ENCODE measurements around the gene FBXO45. TPM values are rescaled to one million over a fixed set of nuclear protein-coding genes. Genes with fewer than 3 reads are reported as not detected.

FBXO45 gene
- total and polyA plus RNA-seq, 2 of the 13 experiments (the other 11 are each of a cell fraction or from before 2014, with no cell fraction given) = 7.0 to 12.1 TPM

DNA sequence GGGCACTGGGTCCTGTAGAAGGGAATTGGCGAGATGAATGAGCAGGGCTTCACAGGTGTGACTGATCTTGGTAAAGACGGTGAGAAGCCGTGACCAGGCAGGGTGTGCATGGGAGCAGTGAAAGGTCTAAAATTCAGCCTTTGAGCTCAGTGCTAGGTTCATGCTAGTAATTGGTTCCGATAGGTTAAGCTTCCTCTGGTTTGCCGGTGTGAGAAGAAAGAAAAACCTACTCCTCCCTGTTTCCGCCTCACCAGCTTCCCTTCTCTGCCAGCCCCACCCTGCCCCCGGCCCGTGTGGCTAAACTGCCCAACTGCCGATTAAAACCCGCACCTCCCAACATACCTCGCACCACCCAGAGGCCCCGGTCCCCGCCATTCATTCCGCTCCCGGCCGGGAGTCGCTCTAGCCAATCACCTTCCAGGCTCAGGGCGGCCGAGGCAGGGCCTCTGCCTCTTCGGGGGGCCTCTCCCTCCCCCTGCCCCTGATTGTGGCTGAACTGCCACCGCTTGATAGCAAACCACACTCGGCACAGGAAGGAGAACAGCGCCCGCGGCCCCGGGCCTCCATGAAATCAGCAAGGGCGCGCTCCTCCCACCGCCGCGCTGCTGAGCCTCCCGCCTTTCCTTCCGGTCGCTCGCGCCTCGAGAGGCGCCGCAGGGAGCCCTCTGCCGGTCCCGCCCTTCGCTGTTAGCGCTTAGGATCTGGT, 63.7 kb downstream of the FBXO45 start (continued):
- no peak for TF ChIP-seq HMG20B (CRISPR knock-in tag; conservative IDR thresholded peaks at IDR 0.05)
- TF ChIP-seq, protein P1, sequence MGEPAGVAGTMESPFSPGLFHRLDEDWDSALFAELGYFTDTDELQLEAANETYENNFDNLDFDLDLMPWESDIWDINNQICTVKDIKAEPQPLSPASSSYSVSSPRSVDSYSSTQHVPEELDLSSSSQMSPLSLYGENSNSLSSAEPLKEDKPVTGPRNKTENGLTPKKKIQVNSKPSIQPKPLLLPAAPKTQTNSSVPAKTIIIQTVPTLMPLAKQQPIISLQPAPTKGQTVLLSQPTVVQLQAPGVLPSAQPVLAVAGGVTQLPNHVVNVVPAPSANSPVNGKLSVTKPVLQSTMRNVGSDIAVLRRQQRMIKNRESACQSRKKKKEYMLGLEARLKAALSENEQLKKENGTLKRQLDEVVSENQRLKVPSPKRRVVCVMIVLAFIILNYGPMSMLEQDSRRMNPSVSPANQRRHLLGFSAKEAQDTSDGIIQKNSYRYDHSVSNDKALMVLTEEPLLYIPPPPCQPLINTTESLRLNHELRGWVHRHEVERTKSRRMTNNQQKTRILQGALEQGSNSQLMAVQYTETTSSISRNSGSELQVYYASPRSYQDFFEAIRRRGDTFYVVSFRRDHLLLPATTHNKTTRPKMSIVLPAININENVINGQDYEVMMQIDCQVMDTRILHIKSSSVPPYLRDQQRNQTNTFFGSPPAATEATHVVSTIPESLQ (CRISPR knock-in tag; conservative IDR thresholded peaks at IDR 0.05) = no peak
- TF ChIP-seq ZNF530 (CRISPR knock-in tag; IDR thresholded peaks at IDR 0.05; ENCODE audit: low read depth) = no peak
- no peak for TF ChIP-seq SYNCRIP (IDR thresholded peaks at IDR 0.05; ENCODE audit: insufficient read depth, low read depth, low read length)
- TF ChIP-seq, protein P2, sequence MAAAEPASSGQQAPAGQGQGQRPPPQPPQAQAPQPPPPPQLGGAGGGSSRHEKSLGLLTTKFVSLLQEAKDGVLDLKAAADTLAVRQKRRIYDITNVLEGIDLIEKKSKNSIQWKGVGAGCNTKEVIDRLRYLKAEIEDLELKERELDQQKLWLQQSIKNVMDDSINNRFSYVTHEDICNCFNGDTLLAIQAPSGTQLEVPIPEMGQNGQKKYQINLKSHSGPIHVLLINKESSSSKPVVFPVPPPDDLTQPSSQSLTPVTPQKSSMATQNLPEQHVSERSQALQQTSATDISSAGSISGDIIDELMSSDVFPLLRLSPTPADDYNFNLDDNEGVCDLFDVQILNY (CRISPR knock-in tag; conservative IDR thresholded peaks at IDR 0.05) = 0 out of 2 replicates have a peak, but pooled peaks have one; percentile 21
- TF ChIP-seq ZNF577 (CRISPR knock-in tag; IDR thresholded peaks at IDR 0.05; ENCODE audit: borderline replicate concordance, low read depth) = no peak
- TF ChIP-seq CEBPG (CRISPR knock-in tag; IDR thresholded peaks at IDR 0.05) = 0 out of 2 replicates have a peak, but pooled peaks have one; percentile 9
- no peak for TF ChIP-seq TCF12 (IDR thresholded peaks at IDR 0.05)
- 0 out of 2 replicates have a peak, but pooled peaks have one; percentile 37 for TF ChIP-seq TCF12 (CRISPR knock-in tag; IDR thresholded peaks at IDR 0.05)
- 0 out of 2 replicates have a peak, but pooled peaks have one; percentile 7 for TF ChIP-seq ZNF20 (CRISPR knock-in tag; IDR thresholded peaks at IDR 0.05)
- TF ChIP-seq ZNF615 (CRISPR knock-in tag; IDR thresholded peaks at IDR 0.05; ENCODE audit: borderline replicate concordance) = no peak
- no peak for TF ChIP-seq SMC3 (IDR thresholded peaks at IDR 0.05; ENCODE audit: low read length)
- no peak for TF ChIP-seq CHD4 (IDR thresholded peaks at IDR 0.05; ENCODE audit: borderline replicate concordance, low read length)
- TF ChIP-seq NFYB (CRISPR knock-in tag; IDR thresholded peaks at IDR 0.05) = peak; percentile 63
- TF ChIP-seq ARNTL (CRISPR knock-in tag; IDR thresholded peaks at IDR 0.05) = no peak
- 0 out of 2 replicates have a peak, but pooled peaks have one; percentile 41 for TF ChIP-seq ZNF33B (CRISPR knock-in tag; IDR thresholded peaks at IDR 0.05)
- no peak for TF ChIP-seq ZNF839 (CRISPR knock-in tag; IDR thresholded peaks at IDR 0.05; ENCODE audit: borderline replicate concordance)
- TF ChIP-seq, protein P3, sequence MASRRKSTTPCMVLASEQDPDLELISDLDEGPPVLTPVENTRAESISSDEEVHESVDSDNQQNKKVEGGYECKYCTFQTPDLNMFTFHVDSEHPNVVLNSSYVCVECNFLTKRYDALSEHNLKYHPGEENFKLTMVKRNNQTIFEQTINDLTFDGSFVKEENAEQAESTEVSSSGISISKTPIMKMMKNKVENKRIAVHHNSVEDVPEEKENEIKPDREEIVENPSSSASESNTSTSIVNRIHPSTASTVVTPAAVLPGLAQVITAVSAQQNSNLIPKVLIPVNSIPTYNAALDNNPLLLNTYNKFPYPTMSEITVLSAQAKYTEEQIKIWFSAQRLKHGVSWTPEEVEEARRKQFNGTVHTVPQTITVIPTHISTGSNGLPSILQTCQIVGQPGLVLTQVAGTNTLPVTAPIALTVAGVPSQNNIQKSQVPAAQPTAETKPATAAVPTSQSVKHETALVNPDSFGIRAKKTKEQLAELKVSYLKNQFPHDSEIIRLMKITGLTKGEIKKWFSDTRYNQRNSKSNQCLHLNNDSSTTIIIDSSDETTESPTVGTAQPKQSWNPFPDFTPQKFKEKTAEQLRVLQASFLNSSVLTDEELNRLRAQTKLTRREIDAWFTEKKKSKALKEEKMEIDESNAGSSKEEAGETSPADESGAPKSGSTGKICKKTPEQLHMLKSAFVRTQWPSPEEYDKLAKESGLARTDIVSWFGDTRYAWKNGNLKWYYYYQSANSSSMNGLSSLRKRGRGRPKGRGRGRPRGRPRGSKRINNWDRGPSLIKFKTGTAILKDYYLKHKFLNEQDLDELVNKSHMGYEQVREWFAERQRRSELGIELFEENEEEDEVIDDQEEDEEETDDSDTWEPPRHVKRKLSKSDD (CRISPR knock-in tag; IDR thresholded peaks at IDR 0.05; ENCODE audit: low read depth) = no peak
- peak; percentile 28; the same call in 1 of the 2 replicates for TF ChIP-seq MED1 (CRISPR knock-in tag; IDR thresholded peaks at IDR 0.05)
- no peak for TF ChIP-seq PAWR (CRISPR knock-in tag; IDR thresholded peaks at IDR 0.05; ENCODE audit: borderline replicate concordance)
- peak; percentile 44; the same call in 1 of the 2 replicates for TF ChIP-seq FOXO1 (CRISPR knock-in tag; IDR thresholded peaks at IDR 0.05)
- TF ChIP-seq IRF9 (CRISPR knock-in tag; IDR thresholded peaks at IDR 0.05; ENCODE audit: borderline replicate concordance) = no peak; the same call in 1 of the 2 replicates
- TF ChIP-seq ZNF3 (CRISPR knock-in tag; IDR thresholded peaks at IDR 0.05) = no peak
